Measurements from ENCODE around the gene PTPRM. TPM values are rescaled to one million over a fixed set of nuclear protein-coding genes. Genes with fewer than 3 reads are reported as not detected.

Gene PTPRM
- polyA plus RNA-seq, 3 donors: 0.04 to 2.1 (median 0.66) TPM

GRCh38 chr18:8389391-8390340 is 822.5 kb downstream of the PTPRM start:
- no peak overlapping the region for H3K4me2 ChIP-seq (replicated peaks; ENCODE audit: extremely low read depth, low read length, poor library complexity, severe bottlenecking)
- peaks cover 0 to 4% (median 1%) of the 10 kb centered on the region in 3 donors for H3K27me3 Mint-ChIP-seq (ENCODE audit: low read depth in 3 of 3)
- H3K9me3 ChIP-seq (replicated peaks in 1 of 2; ENCODE audit: control insufficient read depth in 1 of 2, insufficient read depth in 1 of 2, low read length in 2 of 2): no peaks in the 10 kb centered on the region
- 0% methylated on average over 4 of the region's 14 CpGs for WGBS (ENCODE audit: insufficient coverage)
- no peaks in the 10 kb centered on the region for H3K36me3 ChIP-seq (replicated peaks in 1 of 2; ENCODE audit: control insufficient read depth in 1 of 2, insufficient read depth in 2 of 2, low read length in 2 of 2)
- peak; percentile 74 for TF ChIP-seq CTCF (IDR thresholded peaks at IDR 0.05)
- H3K4me1 Mint-ChIP-seq: no peaks in the 10 kb centered on the region
- H3K4me3 Mint-ChIP-seq: no peak overlapping the region
- no peaks in the 10 kb centered on the region for H3K4me1 ChIP-seq (ENCODE audit: control insufficient read depth in 1 of 2, insufficient read depth in 2 of 2, low read length in 2 of 2)
- H4K20me1 ChIP-seq (ENCODE audit: insufficient read depth, low read length): no peaks in the 10 kb centered on the region
- no peaks in the 10 kb centered on the region for H3K79me2 ChIP-seq (ENCODE audit: insufficient read depth, low read length)
- H3K27ac Mint-ChIP-seq: no peak overlapping the region
- no peak overlapping the region for H3K4me3 ChIP-seq (replicated peaks in 1 of 3; ENCODE audit: low read depth in 2 of 3, low read length in 3 of 3)
- intact Hi-C loops (cut with micrococcal nuclease): no loop called here
- H3K27ac ChIP-seq (ENCODE audit: low read depth in 1 of 2, low read length in 2 of 2): no peak overlapping the region
- H3K36me3 Mint-ChIP-seq: no peaks in the 10 kb centered on the region
- peak in 2 of 3 donors; percentile 9 to 12 for DNase-seq
- no peak overlapping the region for H3K9ac ChIP-seq (ENCODE audit: insufficient read depth, low read length, poor library complexity, severe bottlenecking)
- no peaks in the 10 kb centered on the region for H3K9me3 Mint-ChIP-seq
- no peaks in the 10 kb centered on the region for H3K27me3 ChIP-seq (ENCODE audit: control insufficient read depth in 2 of 2, insufficient read depth in 2 of 2, low read length in 2 of 2)
- no peak overlapping the region for H2AFZ ChIP-seq (ENCODE audit: insufficient read depth, low read depth, low read length, poor library complexity, severe bottlenecking)

- DNase-seq: no peak
- WGBS (ENCODE audit: insufficient coverage): no CpG with 5 or more reads among the region's 2 CpGs
- no peaks in the 10 kb centered on the region for H3K9me3 Mint-ChIP-seq
- Histone ChIP-seq H3K9me3 (replicated peaks in 1 of 2; ENCODE audit: control insufficient read depth in 1 of 2, insufficient read depth in 1 of 2, low read length in 2 of 2) (no peaks in the 10 kb centered on the region), H4K20me1 (ENCODE audit: insufficient read depth, low read length) (no peaks in the 10 kb centered on the region), H3K4me1 (ENCODE audit: control insufficient read depth in 1 of 2, insufficient read depth in 2 of 2, low read length in 2 of 2) (no peaks in the 10 kb centered on the region), H3K4me2 (replicated peaks; ENCODE audit: extremely low read depth, low read length, poor library complexity, severe bottlenecking) (no peak overlapping the region), H3K9ac (ENCODE audit: insufficient read depth, low read length, poor library complexity, severe bottlenecking) (no peak overlapping the region), H3K36me3 (replicated peaks in 1 of 2; ENCODE audit: control insufficient read depth in 1 of 2, insufficient read depth in 2 of 2, low read length in 2 of 2) (no peaks in the 10 kb centered on the region), H3K27ac (ENCODE audit: low read depth in 1 of 2, low read length in 2 of 2) (no peak overlapping the region), H3K4me3 (replicated peaks in 1 of 3; ENCODE audit: low read depth in 2 of 3, low read length in 3 of 3) (no peak overlapping the region), H3K79me2 (ENCODE audit: insufficient read depth, low read length) (no peaks in the 10 kb centered on the region), H2AFZ (ENCODE audit: insufficient read depth, low read depth, low read length, poor library complexity, severe bottlenecking) (no peak overlapping the region), H3K27me3 (ENCODE audit: control insufficient read depth in 2 of 2, insufficient read depth in 2 of 2, low read length in 2 of 2) (no peaks in the 10 kb centered on the region)
- no peak for TF ChIP-seq CTCF (IDR thresholded peaks at IDR 0.05)
- H3K27me3 Mint-ChIP-seq (ENCODE audit: low read depth in 3 of 3): peaks cover 0 to 2% (median 1%) of the 10 kb centered on the region in 3 donors
- H3K36me3 Mint-ChIP-seq: no peaks in the 10 kb centered on the region
- H3K27ac Mint-ChIP-seq: no peak overlapping the region
- H3K4me3 Mint-ChIP-seq: no peak overlapping the region
- intact Hi-C loops (cut with micrococcal nuclease): no loop called here
- no peaks in the 10 kb centered on the region for H3K4me1 Mint-ChIP-seq
Measured at GRCh38 chr18:8391068-8391467, 824.0 kb downstream of the PTPRM start.
